Thyroid gland (tissue), 4 donors: ENCODE results near the gene MAPKBP1. TPM values are rescaled to one million over a fixed set of nuclear protein-coding genes. Genes with fewer than 3 reads are reported as not detected.

Source experiments
- DNase-seq, 2 donors: peaks; one replicate each; pipeline ENCODE4 v3.0.0-alpha.2; 2019
- H3K27ac ChIP-seq, 3 donors: fragments of 200-600 bp; sonication (generic); 1 replicate in 2 of 3; 2 replicates in 1 of 3; pipeline ENCODE4 v1.5.1; 2016 to 2019; ENCODE audit warnings: mild to moderate bottlenecking in 1 of 3, moderate library complexity in 1 of 3
- H3K27me3 ChIP-seq: fragments of 200-600 bp; sonication (generic); one replicate; pipeline ENCODE4 v1.5.1; 2019
- H3K36me3 ChIP-seq, 2 donors: fragments of 200-600 bp; sonication (generic); one replicate each; pipeline ENCODE4 v1.5.1; 2016 to 2019
- H3K4me1 ChIP-seq, 2 donors: fragments of 200-600 bp; sonication (generic); one replicate each; pipeline ENCODE4 v1.5.1; 2017 to 2019
- H3K4me3 ChIP-seq, 3 donors: fragments of 200-600 bp; sonication (generic); replicated peaks in 1 of 3; 1 replicate in 2 of 3; 2 replicates in 1 of 3; pipeline ENCODE4 v1.5.1; 2016; ENCODE audit warnings: mild to moderate bottlenecking in 1 of 3
- H3K9me3 ChIP-seq: fragments of 200-600 bp; sonication (generic); one replicate; pipeline ENCODE4 v1.5.1; 2017
- CTCF ChIP-seq, 6 experiments: fragments of 200-600 bp in 3 of 6; fragments of 450-650 bp in 3 of 6; sonication (generic) in 3 of 6; IDR thresholded peaks; one replicate each; pipeline ENCODE4 v1.5.1; 2016 to 2019; ENCODE audit warnings: antibody characterized with exemption in 6 of 6, mild to moderate bottlenecking in 2 of 6, inconsistent platforms in 1 of 6, moderate library complexity in 1 of 6
- POLR2A ChIP-seq, 2 donors: fragments of 450-650 bp; IDR thresholded peaks; one replicate each; pipeline ENCODE4 v1.6.1; 2017; ENCODE audit warnings: antibody characterized with exemption in 2 of 2, mild to moderate bottlenecking in 2 of 2, moderate library complexity in 1 of 2
- WGBS, 2 donors: methylation state at CpG; one replicate each; pipeline ENCODE4 v1.1.5; 2017; 5-methylcytosine and 5-hydroxymethylcytosine counted together
- intact Hi-C: fragments of 100-400 bp; cut with DNase I; formaldehyde crosslinking; loops from one replicate; pipeline ENCODE4 v1.15.1; 2023
- total RNA-seq, 4 donors: library from RNA; depleted of rRNA; stranded (reverse); fragments of >200 nt; gene quantifications; one replicate each; pipeline ENCODE4 v1.2.3, GENCODE V29; 2016

MAPKBP1 gene
- total RNA-seq, 4 donors from 2014 or later, result 25.4 to 40.5 (median 33.6) TPM

GRCh38 chr15:41777421-41777973, 3.2 kb downstream of the MAPKBP1 start:
- Histone ChIP-seq H3K4me1 (peaks cover 57 to 73% of the 10 kb centered on the region in 2 donors), H3K27me3 (no peaks in the 10 kb centered on the region), H3K9me3 (no peaks in the 10 kb centered on the region), H3K36me3 (no peaks in the 10 kb centered on the region), H3K27ac (peak overlapping the region; percentile 15 to 50 (median 40)), H3K4me3 (no peak overlapping the region)
- intact Hi-C loops, result no loop called here
- peak; percentile 64 to 76 for DNase-seq
- TF ChIP-seq CTCF (IDR thresholded peaks at IDR 0.05), result no peak
- 26 to 33% methylated on average over 1 of the region's 1 CpG for WGBS, 2 donors

- H3K27me3 ChIP-seq, result no peaks in the 10 kb centered on the region
- H3K27ac ChIP-seq, result peak overlapping the region in 1 of 3 donors; percentile 40
- no peak overlapping the region for H3K4me3 ChIP-seq
- intact Hi-C loops, result no loop called here
- 58 to 79% methylated on average over 1 of the region's 1 CpG for WGBS, 2 donors
- H3K4me1 ChIP-seq, result peaks cover 63 to 69% of the 10 kb centered on the region in 2 donors
- H3K36me3 ChIP-seq, result no peaks in the 10 kb centered on the region
- DNase-seq, result no peak
- TF ChIP-seq POLR2A (IDR thresholded peaks at IDR 0.05) (no peak), CTCF (IDR thresholded peaks at IDR 0.05) (no peak)
- no peaks in the 10 kb centered on the region for H3K9me3 ChIP-seq
These were observed 4.2 kb downstream of the MAPKBP1 start for GRCh38 chr15:41778521-41778920.

GRCh38 chr15:41779662-41780157, 5.4 kb downstream of the MAPKBP1 start:
- intact Hi-C loops, result no loop called here
- Histone ChIP-seq H3K4me3 (no peak overlapping the region), H3K36me3 (no peaks in the 10 kb centered on the region), H3K4me1 (peaks cover 63 to 67% of the 10 kb centered on the region in 2 donors), H3K27ac (peak overlapping the region in 2 of 3 donors; percentile 19 to 62), H3K27me3 (no peaks in the 10 kb centered on the region), H3K9me3 (no peaks in the 10 kb centered on the region)
- DNase-seq, result peak in 1 of 2 donors; percentile 22
- WGBS, 2 donors, result 61 to 62% methylated on average over 4 of the region's 4 CpGs
- TF ChIP-seq POLR2A (IDR thresholded peaks at IDR 0.05) (no peak), CTCF (IDR thresholded peaks at IDR 0.05) (no peak)

- H3K4me3 ChIP-seq, result no peak overlapping the region
- peaks cover 57 to 65% of the 10 kb centered on the region in 2 donors for H3K4me1 ChIP-seq
- intact Hi-C loops, result no loop called here
- TF ChIP-seq CTCF (IDR thresholded peaks at IDR 0.05) (no peak), POLR2A (IDR thresholded peaks at IDR 0.05) (no peak)
- H3K27ac ChIP-seq, result peak overlapping the region in 2 of 3 donors; percentile 19 to 62
- H3K27me3 ChIP-seq, result no peaks in the 10 kb centered on the region
- WGBS, 2 donors, result 30% methylated on average over 2 of the region's 2 CpGs
- no peak for DNase-seq
- no peaks in the 10 kb centered on the region for H3K9me3 ChIP-seq
- no peaks in the 10 kb centered on the region for H3K36me3 ChIP-seq
These were observed 6.0 kb downstream of the MAPKBP1 start for GRCh38 chr15:41780266-41780665.

GRCh38 chr15:41780727-41781126, 6.4 kb downstream of the MAPKBP1 start:
- TF ChIP-seq POLR2A (IDR thresholded peaks at IDR 0.05), result no peak
- no peak for TF ChIP-seq CTCF (IDR thresholded peaks at IDR 0.05)
- 22 to 25% methylated on average over 1 of the region's 1 CpG for WGBS, 2 donors
- no peaks in the 10 kb centered on the region for H3K9me3 ChIP-seq
- H3K27ac ChIP-seq, result peak overlapping the region; percentile 2 to 62 (median 19)
- H3K4me1 ChIP-seq, result peaks cover 53 to 60% of the 10 kb centered on the region in 2 donors
- intact Hi-C loops, result no loop called here
- no peaks in the 10 kb centered on the region for H3K36me3 ChIP-seq
- H3K27me3 ChIP-seq, result no peaks in the 10 kb centered on the region
- no peak overlapping the region for H3K4me3 ChIP-seq
- no peak for DNase-seq
